Heart right ventricle (tissue), 16 donors: ENCODE data around the gene MXD4. TPM values are rescaled to one million over a fixed set of nuclear protein-coding genes. Genes with fewer than 3 reads are reported as not detected.

Experiments used
- ATAC-seq, 8 donors: fragments of 200-7000 bp; cut with Tn5 transposase; one replicate each; pipeline ENCODE4 v1.9.1; 2020; ENCODE audit warnings: mild to moderate bottlenecking in 8 of 8, moderate library complexity in 8 of 8, moderate number of reproducible peaks in 1 of 8
- DNase-seq, 2 donors: peaks; one replicate each; pipeline ENCODE4 v3.0.0-alpha.2; 2020
- H3K27ac ChIP-seq, 10 donors: fragments of 200-600 bp; sonication (generic) in 2 of 10; one replicate each; pipeline versions ENCODE4 v1.5.0 to v1.8.0; 2020 to 2022; ENCODE audit warnings: mild to moderate bottlenecking in 3 of 10
- H3K27me3 ChIP-seq, 7 donors: fragments of 200-600 bp; one replicate each; pipeline ENCODE4 v1.8.0; 2021 to 2022; ENCODE audit warnings: mild to moderate bottlenecking in 2 of 7
- H3K36me3 ChIP-seq, 9 donors: fragments of 200-600 bp; sonication (generic) in 1 of 9; one replicate each; pipeline versions ENCODE4 v1.5.0 to v1.8.0; 2020 to 2022; ENCODE audit warnings: mild to moderate bottlenecking in 2 of 9
- H3K4me1 ChIP-seq, 9 donors: fragments of 200-600 bp; sonication (generic) in 1 of 9; one replicate each; pipeline versions ENCODE4 v1.5.0 to v1.8.0; 2020 to 2022; ENCODE audit warnings: mild to moderate bottlenecking in 4 of 9
- H3K4me3 ChIP-seq, 10 donors: fragments of 200-600 bp; sonication (generic) in 2 of 10; one replicate each; pipeline versions ENCODE4 v1.5.0 to v1.8.0; 2020 to 2022; ENCODE audit warnings: mild to moderate bottlenecking in 7 of 10, moderate library complexity in 2 of 10
- H3K9me3 ChIP-seq, 11 donors: fragments of 200-600 bp in 10 of 11; sonication (generic) in 2 of 11; one replicate each; pipeline versions ENCODE4 v1.5.0 to v1.8.0; 2013 to 2022; ENCODE audit warnings: mild to moderate bottlenecking in 2 of 11, control low read depth in 1 of 11, moderate library complexity in 1 of 11
- CTCF ChIP-seq, 9 donors: fragments of 200-600 bp; sonication (generic) in 2 of 9; IDR thresholded peaks; one replicate each; pipeline versions ENCODE4 v1.5.0 to v1.8.0; 2021 to 2022; ENCODE audit warnings: antibody characterized with exemption in 9 of 9, mild to moderate bottlenecking in 5 of 9, moderate library complexity in 1 of 9
- WGBS, 2 donors: extraction: QIAGEN DNeasy Blood & Tissue Kit; methylation state at CpG; one replicate each; pipeline ENCODE4 v1.1.7; 2013; ENCODE audit warnings: inconsistent platforms in 1 of 2; 5-methylcytosine and 5-hydroxymethylcytosine counted together
- intact Hi-C, 10 donors: fragments of 100-400 bp; cut with DNase I; formaldehyde crosslinking; loops; one replicate each; pipeline versions ENCODE4 v1.11.1 to v1.14.2; 2022
- polyA plus RNA-seq, 2 donors: library from polyadenylated mRNA; stranded (reverse); fragments of 200-250 nt; gene quantifications; one replicate each; pipeline ENCODE4 v1.2.3, GENCODE V29; 2013
- total RNA-seq, 10 donors: library from RNA; stranded (reverse); fragmentation: NEBNext Ultra II Directional in 3 of 10; extraction: Animal tissue kit (Norgen Biotek cat#: 25700) in 3 of 10; gene quantifications; one replicate each; pipeline versions ENCODE4 v1.2.1 to v1.2.4, GENCODE V29; 2021 to 2023
- donor health status: Arrhythmogenic right ventricular cardiomyopathy.
- donor health status: ischemic (EF 13 %, LVEDD 7.1; RV severe dilation, severe dysfunction).
- donor health status: healthy with polysubstance abuse.
- donor health status: DM: no; HTN: yes; CAD: no.
- donor health status: DM: no; HTN: no; CAD: no.
- donor health status: ischemic (EF 25% LVEDD 6.9; RV normal size, moderate dysfunction).
- donor health status: ischemic (EF 25% LVEDD 5.7; RV mildly dilated, moderate dysfunction).
- donor health status: healthy.
- donor health status: DM: yes; HTN: yes; CAD: no.
- donor health status: Ischemic cardiomyopathy.
- donor health status: ischemic (EF 35%, LVEDD 5.7; RV mildly dilated, moderate dysfunction).
- donor health status: nonischemic (EF 11% LVEDD 7.7; RV severe dilation, severe dysfunction).
- donor health status: DM: yes; HTN: yes; CAD: no.
- donor health status: PGD.
- donor health status: ischemic (EF 29% LVEDD 5.4; RV normal size, mild dysfunction).
- donor health status: nonischemic (EF 23%, LVEDD 6.1; RV moderate dilation, normal function).

The MXD4 gene
- total and polyA plus RNA-seq, 12 donors = 19.1 to 82.2 (median 28.2) TPM

GRCh38 chr4:2269618-2270163, 7.8 kb upstream of the MXD4 start:
- DNase-seq = peak in 1 of 2 donors; percentile 10
- H3K4me3 ChIP-seq = no peak overlapping the region
- ATAC-seq = peak in 2 of 8 donors; percentile 2 to 24
- H3K27me3 ChIP-seq = no peaks in the 10 kb centered on the region
- 75 to 77% methylated on average over 12 of the region's 12 CpGs for WGBS, 2 donors
- H3K36me3 ChIP-seq = no peaks in the 10 kb centered on the region
- no peak for TF ChIP-seq CTCF (IDR thresholded peaks at IDR 0.05)
- H3K27ac ChIP-seq = no peak overlapping the region
- intact Hi-C loops = loop anchor here in 5 of 10 donors (10.0 kb wide), 2 partner anchors 135 to 145 kb away; partner anchors contain the start of genes CFAP99 (in 4 of the 5) and ZFYVE28 (in 4 of the 5)
- H3K4me1 ChIP-seq = peaks cover 4 to 42% (median 22%) of the 10 kb centered on the region in 9 donors
- H3K9me3 ChIP-seq = no peaks in the 10 kb centered on the region

- intact Hi-C loops = loop anchor here in 4 of 10 donors (10.0 kb wide), 1 partner anchor 146 kb away; the partner anchor contains the start of genes CFAP99 (in 4 of the 4) and ZFYVE28 (in 4 of the 4)
- Histone ChIP-seq H3K27ac (no peak overlapping the region), H3K4me1 (peaks cover 4 to 45% (median 22%) of the 10 kb centered on the region in 9 donors), H3K27me3 (no peaks in the 10 kb centered on the region), H3K36me3 (no peaks in the 10 kb centered on the region), H3K9me3 (no peaks in the 10 kb centered on the region), H3K4me3 (no peak overlapping the region)
- 69 to 77% methylated on average over 6 of the region's 6 CpGs for WGBS, 2 donors
- no peak for TF ChIP-seq CTCF (IDR thresholded peaks at IDR 0.05)
- ATAC-seq (no peak), DNase-seq (peak in 1 of 2 donors; percentile 16)
Observed at GRCh38 chr4:2269206-2269531, 7.3 kb upstream of the MXD4 start.

GRCh38 chr4:2268357-2269205, 6.7 kb upstream of the MXD4 start:
- WGBS, 2 donors = 79 to 81% methylated on average over 22 of the region's 22 CpGs
- no peak for TF ChIP-seq CTCF (IDR thresholded peaks at IDR 0.05)
- Histone ChIP-seq H3K27me3 (no peaks in the 10 kb centered on the region), H3K9me3 (no peaks in the 10 kb centered on the region), H3K4me3 (no peak overlapping the region), H3K4me1 (peaks cover 4 to 49% (median 24%) of the 10 kb centered on the region in 9 donors), H3K36me3 (no peaks in the 10 kb centered on the region), H3K27ac (no peak overlapping the region)
- DNase-seq (peak in 1 of 2 donors; percentile 10), ATAC-seq (no peak)
- intact Hi-C loops = loop anchor here in 4 of 10 donors (10.0 kb wide), 1 partner anchor 146 kb away; the partner anchor contains the start of genes CFAP99 (in 4 of the 4) and ZFYVE28 (in 4 of the 4)

- peaks cover 10 to 56% (median 30%) of the 10 kb centered on the region in 9 donors for H3K4me1 ChIP-seq
- H3K36me3 ChIP-seq = no peaks in the 10 kb centered on the region
- H3K27me3 ChIP-seq = no peaks in the 10 kb centered on the region
- no peak overlapping the region for H3K4me3 ChIP-seq
- DNase-seq = peak in 1 of 2 donors; percentile 7
- no peak overlapping the region for H3K27ac ChIP-seq
- no peak for ATAC-seq
- no peaks in the 10 kb centered on the region for H3K9me3 ChIP-seq
- no peak for TF ChIP-seq CTCF (IDR thresholded peaks at IDR 0.05)
- WGBS, 2 donors = 80 to 83% methylated on average over 12 of the region's 12 CpGs
- intact Hi-C loops = loop anchor here in 4 of 10 donors (10.0 kb wide), 1 partner anchor 147 kb away; the partner anchor contains the start of genes CFAP99 (in 4 of the 4) and ZFYVE28 (in 4 of the 4)
Observed at GRCh38 chr4:2267841-2268240, 5.9 kb upstream of the MXD4 start.
